ENCODE data around the gene SIPA1L3.

Gene SIPA1L3

DNA sequence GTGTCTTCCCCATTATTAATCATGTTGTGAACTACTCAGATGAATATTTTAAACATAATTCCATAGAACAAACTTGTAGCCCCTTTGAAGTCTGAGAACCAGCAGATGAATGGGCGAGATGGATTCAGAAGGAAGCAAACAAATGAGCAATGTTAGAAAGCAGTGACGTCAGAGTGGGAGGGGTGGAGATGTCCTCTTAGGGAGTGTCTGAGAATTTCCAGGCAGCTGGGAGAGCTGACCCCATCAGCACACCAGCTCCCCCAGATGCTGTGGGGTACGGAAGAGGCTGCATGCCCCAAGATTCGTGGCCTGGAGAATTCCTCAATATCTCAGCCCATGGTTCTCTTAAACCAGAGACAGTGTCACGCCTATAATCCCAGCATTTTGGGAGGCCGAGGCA, 248.4 kb downstream of the SIPA1L3 start:
- DNase-seq (ENCODE audit: low read depth): no peak

DNA sequence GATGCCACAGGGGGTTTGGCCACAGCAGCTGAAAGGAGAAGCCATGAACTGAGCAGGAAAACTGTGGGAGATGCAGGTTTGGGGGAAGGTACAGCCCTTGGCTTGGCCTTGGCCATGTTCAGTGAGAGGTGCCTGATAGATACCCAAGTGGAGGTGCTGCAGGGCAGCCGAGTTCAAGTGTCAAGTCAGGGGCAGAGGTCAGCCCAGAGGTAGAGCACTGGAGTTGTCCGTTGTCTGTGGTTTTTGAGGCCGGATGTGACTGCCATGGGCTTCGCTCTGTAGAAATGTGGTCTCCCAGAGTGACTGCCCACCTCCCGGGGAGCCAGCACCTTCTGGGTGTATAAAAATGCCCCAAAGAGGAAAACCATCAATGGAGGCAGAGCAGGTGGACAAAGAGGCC, 251.7 kb downstream of the SIPA1L3 start:
- no peak for DNase-seq (ENCODE audit: low read depth)

DNA sequence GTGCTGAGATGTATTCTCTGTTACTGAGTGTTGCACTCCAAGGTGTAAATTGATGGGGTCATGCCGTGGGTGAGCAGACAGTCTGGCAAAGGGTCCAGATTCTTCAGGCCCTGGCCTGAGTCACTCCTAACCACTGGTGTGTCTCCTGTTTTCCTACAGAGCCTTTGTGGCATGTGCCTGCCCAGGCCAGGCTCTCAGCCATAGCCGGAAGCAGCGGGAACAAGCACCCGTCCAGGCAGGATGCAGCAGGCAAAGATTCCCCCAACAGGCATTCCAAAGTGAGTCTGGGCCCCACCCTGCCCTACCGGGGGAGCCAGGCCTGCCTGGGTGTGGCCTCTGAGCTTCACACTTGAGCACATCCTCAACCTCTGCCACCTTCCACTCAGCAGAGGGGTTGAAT, 255.1 kb downstream of the SIPA1L3 start:
- DNase-seq (ENCODE audit: low read depth): no peak

DNA sequence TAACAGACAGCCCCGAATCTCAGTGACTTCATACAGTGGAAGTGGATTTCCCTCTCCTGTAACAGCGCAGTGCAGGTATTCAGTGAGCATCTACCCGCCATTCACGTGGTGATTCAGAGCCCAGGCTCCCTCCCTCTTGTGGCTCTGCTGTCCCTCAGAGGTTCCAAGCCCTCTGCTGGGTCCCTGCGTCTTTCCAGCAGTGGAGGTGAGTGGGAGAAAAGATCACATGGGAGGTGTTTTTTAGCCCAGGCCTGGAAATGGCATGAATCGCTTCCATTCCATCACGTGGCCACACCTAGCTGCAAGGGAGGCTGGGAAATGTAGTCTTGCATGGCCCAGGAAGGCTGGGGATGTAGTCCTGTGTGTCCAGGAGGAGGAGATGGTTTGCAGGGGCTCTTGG, 255.6 kb downstream of the SIPA1L3 start:
- DNase-seq (ENCODE audit: low read depth): no peak

DNA sequence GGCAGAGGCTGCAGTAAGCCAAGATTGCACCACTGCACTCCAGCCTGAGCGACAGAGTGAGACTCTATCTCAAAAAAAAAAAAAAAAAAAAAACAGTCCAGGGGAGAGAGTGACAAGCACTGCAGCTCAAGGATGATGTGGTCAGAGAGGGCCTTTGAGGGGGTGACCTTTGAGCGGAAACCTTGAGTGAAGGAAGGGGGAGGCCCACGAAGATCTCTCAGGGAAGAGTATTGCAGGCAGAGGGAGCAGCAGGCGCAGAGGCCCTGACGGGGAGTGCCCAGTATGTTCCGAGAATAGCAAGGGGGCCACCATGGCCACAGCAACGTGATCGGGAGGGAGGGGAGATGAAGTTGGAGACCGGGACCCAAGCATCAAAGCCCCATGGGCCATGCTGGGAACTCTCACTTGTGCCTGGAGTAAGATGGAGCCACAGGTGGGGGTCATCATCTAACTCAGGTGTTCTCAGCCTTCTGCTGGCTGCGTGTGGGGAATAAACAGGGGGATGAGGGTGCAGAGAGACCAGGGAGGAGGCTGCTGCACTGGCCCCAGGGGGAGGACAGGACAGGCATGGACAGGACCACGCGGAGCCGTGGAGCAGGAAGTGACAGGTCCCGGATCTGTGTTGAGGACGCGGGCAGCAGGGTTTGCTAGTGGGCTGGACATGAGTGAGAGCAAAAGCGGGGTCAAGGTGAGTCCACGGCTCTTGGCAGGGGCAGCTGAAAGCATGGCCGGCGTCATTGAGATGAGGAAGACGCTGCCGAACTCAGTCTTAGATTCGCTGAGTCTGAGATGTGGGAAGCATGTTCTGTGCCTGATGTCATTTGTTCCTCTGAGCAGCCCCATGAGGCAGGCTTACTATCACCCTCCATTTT, 256.6 kb downstream of the SIPA1L3 start:
- no peak for DNase-seq (ENCODE audit: low read depth)

DNA sequence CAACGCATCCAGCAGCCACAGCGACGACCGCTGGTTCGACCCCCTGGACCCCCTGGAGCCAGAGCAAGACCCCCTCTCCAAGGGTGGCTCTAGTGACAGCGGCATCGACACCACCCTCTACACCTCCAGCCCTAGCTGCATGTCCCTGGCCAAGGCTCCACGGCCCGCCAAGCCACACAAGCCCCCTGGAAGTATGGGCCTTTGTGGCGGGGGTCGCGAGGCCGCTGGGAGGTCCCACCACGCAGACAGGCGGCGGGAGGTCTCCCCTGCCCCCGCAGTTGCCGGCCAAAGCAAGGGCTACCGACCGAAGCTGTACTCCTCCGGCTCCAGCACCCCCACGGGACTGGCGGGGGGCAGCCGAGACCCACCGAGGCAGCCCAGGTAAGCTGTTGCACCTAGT, 257.5 kb downstream of the SIPA1L3 start:
- no peak for DNase-seq (ENCODE audit: low read depth)

DNA sequence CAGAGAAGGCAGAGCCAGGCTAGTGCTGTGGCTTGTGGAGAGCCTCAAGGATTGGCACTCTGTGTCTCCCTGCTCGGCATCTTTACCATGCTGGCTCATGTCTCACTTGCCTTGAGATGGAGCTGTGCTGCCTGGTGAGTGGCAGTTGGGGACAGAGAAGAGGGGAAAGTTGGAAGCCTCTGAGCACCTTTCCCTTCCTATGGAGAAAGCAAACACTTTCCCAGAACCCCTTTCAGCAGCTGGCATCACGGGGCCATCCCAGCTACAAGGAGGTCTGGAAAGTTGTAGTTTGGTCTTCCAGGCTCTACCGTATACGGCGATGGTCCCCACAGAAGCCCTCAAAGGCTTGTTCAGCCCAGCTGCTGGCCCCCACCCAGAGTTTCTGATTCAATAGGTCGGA, 258.3 kb downstream of the SIPA1L3 start:
- DNase-seq (ENCODE audit: low read depth): no peak

DNA sequence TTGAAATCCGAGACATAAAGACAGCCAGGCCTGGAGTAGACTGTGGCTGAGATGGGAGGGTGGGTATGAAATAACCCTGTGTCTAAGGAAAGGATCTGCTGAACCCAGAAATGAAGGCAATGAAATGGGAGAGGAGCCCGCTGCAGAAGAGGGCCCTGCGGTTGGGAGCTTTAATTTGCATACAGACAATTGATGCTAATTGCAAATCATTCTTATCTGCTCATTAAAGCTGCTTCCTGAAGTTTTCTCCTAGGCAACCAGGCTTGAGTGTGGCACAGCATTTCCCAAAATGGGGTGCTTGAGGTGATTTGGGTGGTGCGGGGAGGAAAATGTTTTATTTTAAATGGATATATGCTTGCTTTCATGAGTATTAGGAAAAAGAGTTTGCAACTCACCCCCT, 261.6 kb downstream of the SIPA1L3 start:
- DNase-seq (ENCODE audit: low read depth): no peak

DNA sequence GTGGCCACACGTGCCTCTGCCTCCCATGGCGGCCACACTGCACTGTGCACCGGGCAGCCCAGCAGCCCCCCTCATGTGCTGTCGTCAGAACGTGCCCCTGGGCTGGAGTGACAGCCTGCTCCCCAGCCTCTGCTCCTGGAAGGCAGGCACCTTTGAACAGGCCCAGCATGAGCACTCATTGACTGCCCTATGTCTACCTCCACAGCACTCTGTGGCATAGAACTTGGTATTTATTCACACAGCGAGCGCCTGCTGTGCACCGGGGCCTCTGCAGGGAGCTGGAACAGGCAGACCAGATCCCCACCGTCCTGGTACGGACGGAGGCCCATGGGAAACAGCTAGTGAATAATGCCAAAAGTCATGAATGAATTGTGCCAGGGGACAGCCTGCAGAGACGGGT, 263.3 kb downstream of the SIPA1L3 start:
- DNase-seq (ENCODE audit: low read depth): no peak

DNA sequence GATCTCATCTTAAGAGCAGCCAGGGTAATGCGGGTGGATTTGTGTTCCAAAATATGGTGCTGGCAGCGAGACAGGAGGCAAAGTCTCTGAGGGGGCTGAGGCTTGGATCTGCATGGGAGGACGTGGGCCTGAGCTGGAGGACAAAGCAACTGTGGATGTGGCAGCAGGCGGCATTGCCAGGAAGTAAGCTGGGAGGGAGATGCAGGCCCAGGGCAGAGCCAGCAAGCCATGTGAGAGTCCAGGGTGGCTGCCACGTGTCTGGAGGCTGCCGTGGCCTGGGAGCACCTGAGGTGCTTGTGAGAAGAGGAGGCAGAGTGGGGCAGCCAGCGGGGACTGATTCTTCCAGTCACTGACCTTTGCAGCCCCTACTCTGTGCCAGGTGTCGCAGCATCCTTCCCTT, 265.0 kb downstream of the SIPA1L3 start:
- no peak for DNase-seq (ENCODE audit: low read depth)

DNA sequence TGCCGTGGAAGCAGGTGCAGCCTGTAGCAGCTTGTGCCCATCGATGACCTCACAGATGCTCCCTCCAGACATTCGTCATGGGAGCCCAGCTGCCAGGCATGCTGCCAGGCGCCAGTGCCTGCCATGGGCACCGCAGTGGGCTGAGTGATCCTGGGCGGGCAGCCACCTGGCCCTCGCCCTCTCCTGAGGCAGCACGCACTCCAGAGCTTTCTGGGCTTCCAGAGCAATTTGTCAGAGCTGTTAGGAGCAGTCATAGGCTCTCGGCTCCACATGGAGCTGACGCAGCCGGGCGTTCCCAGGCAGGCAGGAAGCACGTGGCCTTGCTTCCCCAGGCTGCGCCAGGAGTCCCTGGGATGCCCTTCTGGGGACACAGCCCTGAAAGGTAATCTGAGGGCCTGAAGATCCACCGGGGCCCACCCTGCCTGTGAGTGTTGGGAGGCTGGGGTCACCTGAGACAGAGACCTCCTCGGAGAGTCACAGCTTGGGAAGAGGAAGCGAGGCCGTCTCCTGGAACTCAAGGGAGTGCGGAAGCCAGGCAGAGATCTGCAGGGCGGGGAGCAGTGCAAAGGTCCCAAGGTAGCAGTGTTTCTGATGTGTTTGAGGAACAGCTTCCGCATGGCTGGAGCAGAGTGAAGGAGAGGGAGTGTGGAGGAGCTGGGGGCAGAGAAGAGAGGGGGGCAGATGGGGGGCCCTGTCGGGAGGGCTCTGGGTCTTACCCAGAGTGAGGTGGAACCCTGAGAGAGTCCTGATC, 266.5 kb downstream of the SIPA1L3 start:
- no peak for DNase-seq (ENCODE audit: low read depth)

DNA sequence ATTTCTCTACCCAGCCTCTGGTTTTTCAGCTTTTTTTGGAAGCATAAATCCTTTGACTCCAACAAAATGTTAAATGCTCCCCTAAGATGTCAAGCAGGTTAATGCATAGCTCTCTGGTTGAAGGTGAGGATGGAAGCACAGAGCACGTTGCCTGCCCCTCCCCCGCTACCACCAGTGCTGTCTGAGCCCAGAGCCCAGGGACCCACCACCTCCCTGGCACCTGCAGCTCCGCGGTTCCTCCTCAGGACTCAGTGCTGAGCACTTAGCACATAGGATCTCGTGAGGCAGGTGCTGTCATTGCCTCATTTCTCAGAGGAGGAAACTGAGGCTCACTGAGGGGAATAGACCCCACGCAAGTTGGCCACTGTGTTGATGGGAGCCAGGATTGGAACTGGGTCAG, 268.4 kb downstream of the SIPA1L3 start:
- no peak for DNase-seq (ENCODE audit: low read depth)

DNA sequence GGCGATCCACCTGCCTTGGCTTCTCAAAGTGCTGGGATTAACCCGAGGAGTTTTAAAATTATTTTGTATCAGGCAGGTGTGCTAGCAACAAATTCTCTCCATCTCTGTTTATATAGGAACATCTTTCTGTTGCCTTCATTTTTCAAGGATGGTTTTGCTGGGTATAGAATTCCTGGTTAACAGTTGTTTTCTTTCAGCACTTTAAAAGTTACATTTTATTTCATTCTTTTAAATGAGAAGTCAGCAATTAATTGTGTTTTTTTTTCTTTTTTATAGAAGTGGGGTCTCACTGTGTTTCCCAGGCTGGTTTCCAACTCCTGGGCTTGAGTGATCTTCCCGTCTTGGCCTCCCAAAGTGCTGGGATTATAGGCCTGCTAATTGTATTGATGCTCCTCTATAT, 273.1 kb downstream of the SIPA1L3 start:
- no peak for DNase-seq (ENCODE audit: low read depth)

DNA sequence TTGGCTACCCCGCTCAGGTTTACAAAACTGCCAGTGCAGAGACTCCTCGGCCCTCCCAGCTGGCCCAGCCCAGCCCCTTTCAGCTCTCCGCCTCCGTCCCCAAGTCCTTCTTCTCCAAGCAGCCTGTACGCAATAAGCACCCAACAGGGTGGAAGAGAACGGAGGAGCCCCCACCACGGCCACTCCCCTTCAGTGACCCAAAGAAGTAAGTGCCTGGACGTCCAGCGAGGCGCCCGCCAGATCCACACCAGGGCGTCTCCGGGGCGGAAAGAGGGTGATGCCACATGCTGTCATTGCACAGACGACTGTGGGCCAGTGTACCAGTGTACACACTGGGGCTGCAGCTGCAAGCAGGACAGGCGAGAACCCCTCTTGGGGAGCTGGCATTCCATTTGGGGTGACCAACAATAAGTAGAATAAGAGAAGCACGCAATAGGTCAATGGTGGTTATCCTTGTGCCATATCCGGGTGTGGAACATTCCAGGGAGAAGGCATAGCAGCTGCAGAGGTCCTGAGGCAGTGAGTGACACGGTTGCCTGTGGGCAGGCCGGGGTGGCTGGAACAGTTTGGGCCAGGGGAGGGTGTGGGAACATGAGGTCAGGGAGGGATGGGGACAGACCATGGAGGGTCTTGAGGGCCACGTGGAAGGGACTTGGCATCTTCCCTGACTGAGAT, 275.7 kb downstream of the SIPA1L3 start:
- DNase-seq (ENCODE audit: low read depth): no peak

DNA sequence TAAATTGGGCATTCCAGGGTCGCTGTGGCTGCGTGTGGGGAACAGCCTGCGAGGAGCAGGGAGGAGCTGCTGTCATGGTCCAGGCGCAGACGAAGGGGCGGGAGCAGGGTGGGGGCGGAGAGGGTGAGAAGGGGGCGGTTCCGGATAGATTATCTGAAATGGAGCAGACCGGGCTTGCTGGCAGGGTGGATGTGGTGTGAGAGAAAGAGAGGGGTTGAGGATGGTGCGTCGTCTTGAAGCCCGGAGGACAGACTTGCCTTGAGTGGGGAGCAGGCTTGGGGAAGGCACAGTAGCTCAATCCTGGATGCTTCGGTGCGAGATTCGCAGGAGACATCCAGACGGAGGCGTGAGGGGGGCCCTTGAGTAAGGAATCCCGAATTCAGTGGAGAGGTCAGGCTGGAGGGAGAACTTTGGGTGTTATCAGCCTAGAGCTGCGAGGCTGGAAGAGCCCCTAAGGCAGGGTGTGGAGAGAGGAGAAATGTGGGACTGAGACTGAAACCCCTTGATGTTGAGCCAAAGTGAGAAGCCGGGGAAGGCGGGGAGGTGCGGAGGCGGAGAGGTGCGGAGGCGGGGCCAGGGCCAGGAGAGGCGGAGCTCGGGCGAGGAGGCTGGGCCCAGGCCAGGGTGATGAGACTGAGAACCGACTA, 276.4 kb downstream of the SIPA1L3 start:
- no peak for DNase-seq (ENCODE audit: low read depth)

DNA sequence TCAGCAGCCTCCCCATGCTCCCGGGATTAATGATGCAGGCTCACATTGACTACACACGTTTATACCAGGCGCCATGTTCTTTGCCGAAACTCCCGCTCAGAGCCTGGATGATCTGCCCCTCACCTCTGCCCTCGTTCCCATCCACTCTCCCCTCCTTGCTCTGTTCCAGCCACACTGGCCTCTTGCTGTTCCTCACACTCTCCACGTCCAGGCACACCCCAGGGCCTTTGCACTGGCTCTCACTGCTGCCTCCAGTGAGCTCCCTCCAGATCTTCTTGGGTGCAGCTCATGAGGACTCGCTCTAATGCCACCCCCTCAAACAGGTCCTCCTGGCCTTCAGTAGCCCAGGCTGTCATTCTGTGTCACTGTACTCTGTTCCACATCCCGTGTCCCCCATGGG, 277.8 kb downstream of the SIPA1L3 start:
- no peak for DNase-seq (ENCODE audit: low read depth)

DNA sequence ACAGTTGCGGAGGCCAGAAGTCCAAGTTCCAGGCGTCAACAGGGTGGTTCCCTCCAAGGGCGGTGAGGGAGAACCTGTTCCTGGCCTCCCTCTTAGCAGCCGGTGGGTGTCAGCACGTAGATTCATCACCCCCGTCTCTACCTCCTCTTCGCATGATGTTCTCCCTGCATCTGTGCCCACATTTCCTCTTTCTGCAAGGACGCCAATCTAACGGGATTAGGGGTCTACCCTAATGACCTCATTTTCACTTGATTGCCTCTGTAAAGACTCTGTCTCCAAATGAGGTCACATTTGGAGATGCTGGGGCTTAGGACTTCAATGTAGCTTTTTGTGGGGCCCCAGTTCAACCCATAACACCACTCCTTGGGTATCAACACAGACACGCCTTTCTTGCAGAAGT, 278.6 kb downstream of the SIPA1L3 start:
- DNase-seq (ENCODE audit: low read depth): no peak

DNA sequence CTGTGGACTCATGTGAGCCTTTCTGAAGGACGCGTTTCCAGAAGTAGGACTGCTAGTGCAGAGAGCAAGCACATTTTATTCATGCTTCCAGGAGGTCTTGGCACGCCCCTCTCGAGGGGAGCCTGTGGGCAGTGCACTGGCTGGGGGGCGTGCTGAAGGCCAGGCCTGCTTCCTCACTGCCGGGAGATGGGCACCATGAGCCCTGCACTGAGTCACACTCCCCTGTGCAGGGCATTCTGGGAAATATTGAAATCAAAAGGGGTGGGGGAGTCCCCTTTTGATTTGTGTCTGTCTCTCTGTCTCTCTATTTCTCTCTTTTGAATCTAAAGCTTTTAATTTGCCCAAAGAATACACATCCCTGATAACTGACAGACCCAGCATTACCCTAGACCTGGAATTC, 283.1 kb downstream of the SIPA1L3 start:
- no peak for DNase-seq (ENCODE audit: low read depth)

DNA sequence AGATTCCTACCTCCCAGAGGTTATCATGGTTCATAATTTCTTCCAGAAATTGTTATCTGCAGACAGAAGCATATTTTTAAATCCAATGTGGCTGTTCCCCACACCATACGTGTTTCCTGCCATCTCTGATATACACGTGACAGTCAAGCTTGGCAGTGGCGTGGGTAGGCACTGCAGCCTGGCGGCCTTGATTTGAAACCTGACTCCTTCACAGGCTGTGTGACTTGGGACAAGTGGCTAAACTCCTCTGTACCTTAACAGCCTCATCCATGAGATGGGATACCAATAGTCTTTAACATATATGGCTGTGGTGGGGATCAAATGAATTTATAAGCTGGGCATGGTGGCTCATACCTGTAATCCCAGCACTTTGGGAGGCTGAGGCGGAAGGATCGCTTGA, 283.8 kb downstream of the SIPA1L3 start:
- no peak for DNase-seq (ENCODE audit: low read depth)

DNA sequence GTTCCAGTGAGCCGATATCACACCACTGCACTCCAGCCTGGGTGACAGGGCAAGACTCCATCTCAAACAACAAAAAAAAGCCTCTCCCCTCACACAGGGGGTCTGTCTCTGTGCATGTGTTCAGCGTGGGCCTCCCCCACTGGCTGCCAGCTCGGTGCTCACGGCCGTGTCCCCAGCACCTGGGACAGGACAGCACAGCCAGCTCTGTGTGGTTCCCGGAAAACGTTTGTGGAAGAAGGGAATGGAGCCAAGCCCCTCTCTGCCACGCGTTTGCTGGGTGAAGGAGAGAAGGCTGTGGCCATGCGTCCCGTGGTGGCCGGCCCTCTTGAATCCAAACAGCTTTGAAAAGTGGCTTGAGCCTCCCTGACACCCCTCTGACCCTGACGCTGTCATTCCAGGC, 284.7 kb downstream of the SIPA1L3 start:
- no peak for DNase-seq (ENCODE audit: low read depth)

DNA sequence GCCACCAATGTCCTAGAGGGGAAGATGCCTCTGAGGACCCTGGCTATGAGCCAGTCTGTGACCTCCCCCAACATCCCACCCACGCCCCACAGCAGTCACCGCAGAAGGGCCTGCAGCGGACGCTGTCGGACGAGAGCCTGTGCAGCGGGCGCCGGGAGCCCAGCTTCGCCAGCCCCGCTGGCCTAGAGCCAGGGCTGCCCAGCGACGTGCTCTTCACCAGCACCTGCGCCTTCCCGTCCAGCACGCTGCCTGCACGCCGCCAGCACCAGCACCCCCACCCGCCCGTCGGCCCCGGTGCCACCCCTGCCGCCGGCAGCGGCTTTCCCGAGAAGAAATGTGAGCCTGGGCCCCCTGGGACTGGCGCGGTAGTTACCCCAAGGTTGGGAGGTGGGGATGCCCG, 286.4 kb downstream of the SIPA1L3 start:
- DNase-seq (ENCODE audit: low read depth): no peak

DNA sequence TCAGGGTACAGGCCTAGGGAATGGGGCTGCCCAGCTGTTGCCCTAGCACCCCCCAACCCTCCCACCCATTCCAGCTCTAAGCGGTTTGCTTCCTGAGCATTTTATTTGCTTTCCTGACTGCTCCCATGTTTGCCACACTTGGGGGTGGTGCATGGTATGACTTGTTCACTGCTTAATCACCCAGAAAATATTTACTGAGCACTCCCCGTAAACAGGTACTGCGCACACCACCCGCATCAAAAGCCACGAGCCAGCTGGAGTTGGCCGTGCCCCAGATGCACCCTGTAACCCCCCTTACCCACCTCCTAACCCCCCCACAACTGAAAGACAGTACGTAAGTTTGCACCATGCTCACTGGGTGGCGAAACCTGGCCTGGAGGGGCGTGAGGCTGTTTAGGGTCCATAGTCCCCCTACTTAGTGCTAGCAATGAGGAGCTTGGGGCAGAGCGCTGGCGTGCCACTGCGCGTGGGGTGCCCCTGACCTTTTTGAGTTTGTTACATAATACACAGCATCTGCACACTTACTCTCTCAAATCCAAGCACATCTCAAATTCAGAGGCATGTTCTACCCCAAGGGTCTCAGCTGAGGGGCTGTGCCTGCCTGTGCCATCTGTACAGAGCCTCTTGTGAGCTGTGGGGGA, 287.2 kb downstream of the SIPA1L3 start:
- no peak for DNase-seq (ENCODE audit: low read depth)
